ENCODE results near the gene HAPSTR1. TPM values are rescaled to one million over a fixed set of nuclear protein-coding genes. Genes with fewer than 3 reads are reported as not detected.

Gene HAPSTR1
- total and polyA plus RNA-seq, 2 of the 13 experiments (the other 11 are each of a cell fraction or from before 2014, with no cell fraction given): 25.2 to 83.2 TPM

DNA sequence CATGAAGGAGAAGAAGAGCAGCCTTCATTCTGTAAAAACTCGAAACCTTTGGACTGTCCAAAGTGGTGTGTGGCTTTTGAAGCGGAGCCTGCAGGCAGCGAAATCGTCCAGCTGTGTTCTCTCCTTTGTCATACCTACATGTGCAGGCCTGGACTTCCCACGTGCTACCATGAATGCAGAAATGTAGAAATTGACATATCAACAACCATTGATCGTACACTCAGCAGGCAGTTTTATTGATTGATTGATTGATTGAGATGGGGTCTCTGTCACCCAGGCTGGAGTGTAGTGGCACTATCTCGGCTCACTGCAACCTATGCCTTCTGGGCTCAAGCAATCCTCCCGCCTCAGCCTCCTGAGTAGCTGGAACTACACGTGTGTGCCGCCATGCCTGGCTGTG lies 2.6 kb upstream of the HAPSTR1 start (continued):
- 0 out of 2 replicates have a peak, but pooled peaks have one; percentile 11 for TF ChIP-seq RARA (CRISPR knock-in tag; IDR thresholded peaks at IDR 0.05)
- TF ChIP-seq ZEB1 (IDR thresholded peaks at IDR 0.05; ENCODE audit: insufficient replicate concordance, low read depth): no peak
- no peak; the same call in 1 of the 2 replicates for TF ChIP-seq WIZ (CRISPR knock-in tag; IDR thresholded peaks at IDR 0.05)
- TF ChIP-seq ZFY (CRISPR knock-in tag; IDR thresholded peaks at IDR 0.05): peak; percentile 40; the same call in 1 of the 2 replicates
- no peak for TF ChIP-seq ARNT2 (CRISPR knock-in tag; IDR thresholded peaks at IDR 0.05; ENCODE audit: low read depth)
- TF ChIP-seq ARHGAP35 (CRISPR knock-in tag; IDR thresholded peaks at IDR 0.05; ENCODE audit: borderline replicate concordance): no peak
- TF ChIP-seq ZNF607 (CRISPR knock-in tag; IDR thresholded peaks at IDR 0.05; ENCODE audit: borderline replicate concordance): no peak
- TF ChIP-seq, protein P1, sequence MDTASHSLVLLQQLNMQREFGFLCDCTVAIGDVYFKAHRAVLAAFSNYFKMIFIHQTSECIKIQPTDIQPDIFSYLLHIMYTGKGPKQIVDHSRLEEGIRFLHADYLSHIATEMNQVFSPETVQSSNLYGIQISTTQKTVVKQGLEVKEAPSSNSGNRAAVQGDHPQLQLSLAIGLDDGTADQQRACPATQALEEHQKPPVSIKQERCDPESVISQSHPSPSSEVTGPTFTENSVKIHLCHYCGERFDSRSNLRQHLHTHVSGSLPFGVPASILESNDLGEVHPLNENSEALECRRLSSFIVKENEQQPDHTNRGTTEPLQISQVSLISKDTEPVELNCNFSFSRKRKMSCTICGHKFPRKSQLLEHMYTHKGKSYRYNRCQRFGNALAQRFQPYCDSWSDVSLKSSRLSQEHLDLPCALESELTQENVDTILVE (CRISPR knock-in tag; IDR thresholded peaks at IDR 0.05): peak; percentile 43; the same call in 1 of the 2 replicates
- no peak for TF ChIP-seq MEF2D (CRISPR knock-in tag; IDR thresholded peaks at IDR 0.05)
- TF ChIP-seq ZUFSP (CRISPR knock-in tag; IDR thresholded peaks at IDR 0.05; ENCODE audit: borderline replicate concordance): no peak
- no peak for TF ChIP-seq ZNF841 (CRISPR knock-in tag; IDR thresholded peaks at IDR 0.05; ENCODE audit: borderline replicate concordance)
- TF ChIP-seq ZNF768 (CRISPR knock-in tag; IDR thresholded peaks at IDR 0.05): no peak
- no peak for TF ChIP-seq RXRB (CRISPR knock-in tag; IDR thresholded peaks at IDR 0.05; ENCODE audit: borderline replicate concordance)
- TF ChIP-seq NFKBIZ (CRISPR knock-in tag; IDR thresholded peaks at IDR 0.05): no peak
- TF ChIP-seq MXI1 (IDR thresholded peaks at IDR 0.05; ENCODE audit: borderline replicate concordance, low read depth, low read length): peak; percentile 66; the same call in 1 of the 3 replicates
- TF ChIP-seq, protein P2, sequence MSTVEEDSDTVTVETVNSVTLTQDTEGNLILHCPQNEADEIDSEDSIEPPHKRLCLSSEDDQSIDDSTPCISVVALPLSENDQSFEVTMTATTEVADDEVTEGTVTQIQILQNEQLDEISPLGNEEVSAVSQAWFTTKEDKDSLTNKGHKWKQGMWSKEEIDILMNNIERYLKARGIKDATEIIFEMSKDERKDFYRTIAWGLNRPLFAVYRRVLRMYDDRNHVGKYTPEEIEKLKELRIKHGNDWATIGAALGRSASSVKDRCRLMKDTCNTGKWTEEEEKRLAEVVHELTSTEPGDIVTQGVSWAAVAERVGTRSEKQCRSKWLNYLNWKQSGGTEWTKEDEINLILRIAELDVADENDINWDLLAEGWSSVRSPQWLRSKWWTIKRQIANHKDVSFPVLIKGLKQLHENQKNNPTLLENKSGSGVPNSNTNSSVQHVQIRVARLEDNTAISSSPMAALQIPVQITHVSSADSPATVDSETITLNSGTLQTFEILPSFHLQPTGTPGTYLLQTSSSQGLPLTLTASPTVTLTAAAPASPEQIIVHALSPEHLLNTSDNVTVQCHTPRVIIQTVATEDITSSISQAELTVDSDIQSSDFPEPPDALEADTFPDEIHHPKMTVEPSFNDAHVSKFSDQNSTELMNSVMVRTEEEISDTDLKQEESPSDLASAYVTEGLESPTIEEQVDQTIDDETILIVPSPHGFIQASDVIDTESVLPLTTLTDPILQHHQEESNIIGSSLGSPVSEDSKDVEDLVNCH (CRISPR knock-in tag; IDR thresholded peaks at IDR 0.05): no peak
- TF ChIP-seq, protein P3, sequence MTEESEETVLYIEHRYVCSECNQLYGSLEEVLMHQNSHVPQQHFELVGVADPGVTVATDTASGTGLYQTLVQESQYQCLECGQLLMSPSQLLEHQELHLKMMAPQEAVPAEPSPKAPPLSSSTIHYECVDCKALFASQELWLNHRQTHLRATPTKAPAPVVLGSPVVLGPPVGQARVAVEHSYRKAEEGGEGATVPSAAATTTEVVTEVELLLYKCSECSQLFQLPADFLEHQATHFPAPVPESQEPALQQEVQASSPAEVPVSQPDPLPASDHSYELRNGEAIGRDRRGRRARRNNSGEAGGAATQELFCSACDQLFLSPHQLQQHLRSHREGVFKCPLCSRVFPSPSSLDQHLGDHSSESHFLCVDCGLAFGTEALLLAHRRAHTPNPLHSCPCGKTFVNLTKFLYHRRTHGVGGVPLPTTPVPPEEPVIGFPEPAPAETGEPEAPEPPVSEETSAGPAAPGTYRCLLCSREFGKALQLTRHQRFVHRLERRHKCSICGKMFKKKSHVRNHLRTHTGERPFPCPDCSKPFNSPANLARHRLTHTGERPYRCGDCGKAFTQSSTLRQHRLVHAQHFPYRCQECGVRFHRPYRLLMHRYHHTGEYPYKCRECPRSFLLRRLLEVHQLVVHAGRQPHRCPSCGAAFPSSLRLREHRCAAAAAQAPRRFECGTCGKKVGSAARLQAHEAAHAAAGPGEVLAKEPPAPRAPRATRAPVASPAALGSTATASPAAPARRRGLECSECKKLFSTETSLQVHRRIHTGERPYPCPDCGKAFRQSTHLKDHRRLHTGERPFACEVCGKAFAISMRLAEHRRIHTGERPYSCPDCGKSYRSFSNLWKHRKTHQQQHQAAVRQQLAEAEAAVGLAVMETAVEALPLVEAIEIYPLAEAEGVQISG (CRISPR knock-in tag; IDR thresholded peaks at IDR 0.05): 0 out of 2 replicates have a peak, but pooled peaks have one; percentile 27
